Measurements from ENCODE around the gene NFATC2.
"Not testable (repeated sequence)": the region's sequence is repeated elsewhere in the genome, so short reads cannot be mapped to it uniquely, and the experiment has no call there.

The NFATC2 gene

DNA sequence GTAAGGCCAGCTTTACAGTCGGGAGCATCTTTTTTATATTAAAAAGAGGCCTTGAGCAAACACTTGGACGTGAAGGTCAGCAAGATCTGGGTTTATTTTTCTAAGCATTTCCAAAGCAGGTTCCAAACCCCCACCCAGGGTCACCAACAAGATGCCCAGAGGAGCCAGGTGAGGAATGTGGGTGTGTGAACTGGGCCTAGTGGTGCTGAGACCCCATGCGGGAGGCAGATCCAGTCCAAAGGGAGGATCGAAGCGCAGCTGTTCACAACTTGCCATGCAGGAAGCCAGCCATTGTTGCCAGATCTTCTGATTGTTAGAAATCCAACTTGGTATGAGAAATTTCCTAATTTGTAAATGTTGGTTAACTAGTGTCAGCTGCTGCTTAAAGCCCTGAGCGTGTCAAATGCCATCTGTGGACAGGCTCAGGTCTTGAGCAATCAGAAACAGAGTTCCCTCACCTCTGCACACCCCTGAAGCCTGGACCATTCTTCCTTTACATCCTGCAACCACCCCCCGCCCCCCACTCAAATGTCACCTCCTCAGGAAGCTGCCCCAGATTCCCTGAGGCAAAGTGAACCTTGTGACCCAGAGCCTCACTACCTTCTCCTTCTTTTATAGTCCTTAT lies 46.5 kb downstream of the NFATC2 start:
- DNase-seq (ENCODE audit: low spot score), result no peak
- FAIRE-seq, result no peak

DNA sequence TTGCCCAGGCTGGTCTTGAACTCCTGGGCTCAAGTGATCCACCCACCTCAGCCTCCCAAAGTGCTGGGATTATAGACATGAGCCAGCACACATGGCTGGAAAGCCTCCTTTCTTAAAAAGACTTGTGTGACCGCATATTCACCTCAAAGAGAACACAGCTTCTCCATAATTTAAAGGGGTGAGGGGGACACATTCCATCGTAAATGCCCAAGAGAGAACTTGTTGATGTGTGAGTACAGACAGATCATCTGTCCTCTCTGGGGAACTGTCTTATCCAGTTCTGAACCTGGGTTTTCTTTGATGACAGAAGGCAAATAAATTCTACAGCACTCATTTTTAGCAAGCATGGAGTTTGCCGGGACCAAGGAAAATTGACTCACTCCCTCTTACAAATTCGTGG lies 47.2 kb downstream of the NFATC2 start:
- no peak for FAIRE-seq
- DNase-seq (ENCODE audit: low spot score), result no peak

DNA sequence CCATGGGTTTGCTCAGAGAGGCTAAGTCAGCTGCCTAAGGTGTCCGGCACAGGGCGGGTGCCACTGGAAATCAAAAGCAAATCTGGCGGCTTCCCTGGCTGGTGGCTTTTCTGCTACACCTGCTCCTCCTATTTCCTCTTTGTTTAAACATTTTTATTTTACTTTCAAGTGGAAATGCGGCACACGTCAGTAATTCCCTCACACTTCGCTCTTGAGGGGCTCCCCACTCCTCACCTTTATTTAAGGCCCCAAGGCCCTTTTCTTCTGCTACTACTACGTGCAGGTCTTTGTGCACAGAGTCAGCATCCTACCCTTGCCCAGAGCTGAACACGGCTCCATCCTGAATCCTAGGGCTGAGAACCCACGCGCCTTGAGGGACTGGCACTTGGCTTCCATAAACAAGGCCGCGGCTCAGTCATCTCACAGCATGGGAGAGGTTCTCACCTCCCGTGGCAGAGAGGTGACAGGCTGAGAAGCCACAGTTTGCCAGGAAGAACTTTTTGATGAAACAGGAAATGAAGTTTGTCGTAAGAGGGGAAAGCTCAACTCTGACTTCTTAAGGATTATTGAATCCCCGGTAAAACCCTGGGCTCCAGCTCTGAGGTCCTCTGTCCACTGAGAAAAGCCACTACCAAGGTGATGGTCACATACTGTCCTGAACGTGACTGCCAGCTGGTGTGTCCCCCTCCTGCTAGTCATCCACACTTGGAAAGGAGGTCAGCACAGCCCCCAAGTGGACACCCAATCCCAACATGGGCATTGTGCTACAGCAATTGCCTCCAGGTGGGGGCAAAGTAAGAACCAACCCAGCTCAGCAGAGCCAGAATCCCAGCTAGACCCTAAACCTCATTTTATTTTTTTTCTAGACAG lies 48.0 kb downstream of the NFATC2 start:
- FAIRE-seq, result no peak

DNA sequence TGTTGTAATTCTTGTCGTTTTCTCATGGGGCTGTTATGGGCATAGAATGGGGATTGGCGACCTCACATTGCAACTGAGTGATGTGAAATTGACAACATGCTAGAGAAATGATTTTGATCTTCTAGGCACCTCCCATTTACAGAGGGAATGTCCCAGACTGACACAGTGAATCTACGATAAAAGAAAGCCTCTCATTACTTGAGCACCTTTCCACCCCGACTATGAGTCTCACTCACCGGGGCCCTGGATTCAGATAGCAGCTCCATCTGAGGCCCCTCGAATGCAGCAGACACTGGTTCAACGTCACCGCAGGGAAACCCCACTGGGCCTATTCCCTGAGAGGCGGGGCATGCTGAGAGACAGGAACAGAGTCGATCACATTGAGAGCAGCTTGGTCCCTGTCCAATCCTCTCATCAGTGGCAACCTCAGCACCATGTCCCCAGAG lies 49.1 kb downstream of the NFATC2 start:
- FAIRE-seq (no peak), DNase-seq (ENCODE audit: low spot score) (no peak)

More for the DNA sequence above, 48.0 kb downstream of the NFATC2 start:
- DNase-seq (ENCODE audit: low spot score), result no peak

DNA sequence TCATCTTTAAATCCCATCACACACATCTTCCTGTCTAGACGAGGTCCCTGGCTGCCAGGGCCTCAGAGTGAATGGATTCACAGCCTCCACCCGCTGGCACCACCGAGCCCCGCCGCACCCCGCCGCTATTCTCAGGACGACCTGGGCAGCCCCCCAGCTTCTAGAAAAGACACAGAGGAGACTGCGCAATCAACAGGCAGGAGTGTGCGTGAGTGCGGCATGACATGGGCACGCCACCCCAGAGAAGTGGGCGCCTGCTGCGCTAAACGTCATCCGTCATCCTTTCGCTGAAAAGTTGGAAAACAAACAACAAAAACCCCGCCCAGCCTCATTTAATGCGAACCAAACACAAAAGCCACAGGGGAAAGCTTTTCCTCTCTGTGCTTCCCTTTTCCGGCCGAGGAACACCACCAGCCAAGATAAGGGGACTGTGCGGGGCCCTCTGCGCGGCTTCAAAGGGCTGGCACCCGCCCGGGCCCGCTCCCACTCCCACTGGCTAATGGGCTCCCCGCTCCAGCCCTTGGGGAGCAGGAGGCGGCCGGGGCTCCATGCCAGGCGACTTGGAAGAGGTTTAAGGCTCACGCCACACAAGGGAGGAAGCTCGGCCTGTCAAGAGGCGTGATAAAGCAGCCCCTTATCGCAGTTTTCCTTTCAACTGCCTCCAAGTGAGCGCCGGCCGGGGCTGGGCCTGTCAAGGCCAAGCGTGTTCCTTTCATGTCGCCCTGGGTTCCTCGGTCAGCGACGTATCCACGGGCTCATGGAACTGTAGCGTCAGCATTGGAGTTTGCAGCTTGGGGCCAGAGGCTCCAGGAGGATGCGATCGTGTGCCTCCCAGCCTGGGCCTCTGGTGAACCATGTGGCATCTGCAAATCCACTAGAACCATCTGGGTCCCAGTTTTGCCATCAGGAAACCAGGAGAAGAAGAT lies 50.1 kb downstream of the NFATC2 start:
- no peak for FAIRE-seq
- no peak for DNase-seq (ENCODE audit: low spot score)

DNA sequence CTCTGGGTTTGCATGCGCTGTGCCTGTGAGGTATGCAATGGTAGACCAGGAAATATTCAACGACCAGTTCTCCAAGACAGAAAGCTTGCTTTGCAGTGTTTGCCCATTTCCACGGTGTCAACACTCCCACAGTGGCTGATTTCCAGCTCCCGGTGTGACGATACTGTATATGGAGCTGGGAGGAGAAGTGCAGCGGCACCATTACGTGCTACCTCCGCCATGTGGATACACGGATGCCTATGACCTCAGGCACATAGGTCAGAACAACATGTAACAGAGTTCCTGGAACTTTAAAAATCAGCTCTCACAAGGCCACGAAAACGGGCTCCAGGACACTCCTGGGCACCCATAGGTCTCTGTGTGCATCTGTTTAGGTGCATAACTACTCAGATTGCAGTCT lies 51.1 kb downstream of the NFATC2 start:
- FAIRE-seq (no peak), DNase-seq (ENCODE audit: low spot score) (no peak)

DNA sequence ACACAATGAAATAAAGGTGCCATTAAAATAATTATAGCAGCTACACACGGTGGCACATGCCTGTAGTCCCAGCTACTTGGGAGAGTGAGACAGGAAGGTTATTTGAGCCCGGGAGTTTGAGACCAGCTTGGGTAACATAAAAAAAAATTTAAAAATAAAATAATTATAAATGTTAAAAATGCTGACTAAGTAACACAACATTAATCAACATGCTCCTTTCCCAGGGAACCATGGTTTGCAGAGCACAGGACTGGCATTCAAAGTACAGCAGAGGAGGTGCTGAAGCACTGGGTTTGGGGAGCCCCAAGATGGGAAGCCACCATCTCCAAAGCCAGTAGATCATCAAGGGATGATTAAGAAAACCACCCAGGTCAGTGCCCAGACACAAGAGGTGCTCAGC lies 51.9 kb downstream of the NFATC2 start:
- DNase-seq (ENCODE audit: low spot score) (no peak), FAIRE-seq (no peak)

DNA sequence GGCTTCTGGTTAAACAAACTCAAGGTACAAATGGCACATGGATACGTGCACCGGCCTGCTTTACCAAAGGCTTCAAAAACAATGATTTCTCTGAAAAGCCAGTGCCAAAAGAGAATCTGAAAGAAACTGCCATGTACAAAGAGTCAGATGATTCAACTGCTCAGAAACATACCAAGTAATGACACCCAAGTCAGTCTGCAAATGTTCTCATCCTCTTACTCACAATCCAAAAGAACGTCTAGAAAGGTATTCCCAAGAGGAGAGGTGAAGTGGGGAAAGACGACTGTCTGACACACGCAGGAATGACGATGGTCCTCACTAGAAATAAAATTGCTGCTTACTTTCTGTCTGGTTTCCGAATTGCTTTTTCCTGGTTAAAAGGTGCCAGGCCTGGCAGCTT lies 52.9 kb downstream of the NFATC2 start:
- DNase-seq (ENCODE audit: low spot score) (no peak), FAIRE-seq (no peak)

DNA sequence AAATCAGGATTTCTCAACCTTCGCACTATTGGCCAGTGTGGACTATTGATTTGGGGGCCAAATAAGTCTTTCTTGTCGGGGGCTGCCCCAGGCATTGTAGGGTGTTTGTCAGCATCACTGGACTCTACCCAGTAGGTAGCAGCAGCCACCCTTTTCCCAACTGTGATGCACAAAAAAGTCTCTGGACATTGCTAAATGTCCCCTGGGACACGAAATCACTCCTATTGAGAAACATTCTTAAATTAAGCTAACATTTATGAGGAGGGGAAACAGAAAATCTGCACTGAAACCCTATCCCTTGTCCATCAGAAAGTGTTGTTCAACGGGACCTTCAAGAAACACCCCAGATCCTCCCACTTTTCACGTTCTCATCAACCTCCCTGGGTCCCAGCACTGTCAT lies 54.2 kb downstream of the NFATC2 start:
- no peak for FAIRE-seq
- no peak for DNase-seq (ENCODE audit: low spot score)

DNA sequence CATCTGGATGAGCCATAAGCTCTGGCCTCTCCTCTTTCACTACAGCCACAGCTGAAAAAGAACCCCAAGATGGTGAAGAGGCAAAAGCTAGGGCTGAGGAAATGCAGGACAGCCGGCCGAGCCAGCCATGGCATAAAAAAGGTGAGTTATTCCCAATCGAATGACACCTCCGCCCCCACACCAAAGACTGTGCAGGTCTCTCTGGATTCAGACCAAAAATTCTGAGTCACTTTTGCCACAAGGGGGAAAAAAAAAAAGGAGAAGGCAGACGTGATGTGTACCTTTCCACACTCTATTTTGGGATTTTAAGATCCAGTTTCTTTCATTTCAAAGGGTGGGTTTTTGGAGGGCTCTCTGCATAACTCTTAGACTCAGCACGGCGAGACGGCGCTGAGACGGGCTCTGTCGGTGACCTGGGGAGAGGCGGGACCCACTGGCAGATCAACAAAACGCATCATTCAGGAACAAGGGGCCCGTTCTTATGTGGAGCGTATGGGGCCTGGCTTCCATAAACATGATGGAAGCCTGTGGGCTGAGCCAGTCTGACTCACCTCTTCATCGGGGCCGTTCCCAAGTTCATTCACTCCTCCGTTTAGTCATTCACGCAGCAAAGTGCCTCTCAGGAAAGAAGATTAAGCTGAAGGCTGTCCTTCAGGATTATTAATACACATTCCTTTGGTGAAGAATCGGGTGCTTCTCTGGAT lies 54.8 kb downstream of the NFATC2 start:
- peak; percentile 92 for FAIRE-seq
- DNase-seq (ENCODE audit: low spot score), result peak; percentile 89

DNA sequence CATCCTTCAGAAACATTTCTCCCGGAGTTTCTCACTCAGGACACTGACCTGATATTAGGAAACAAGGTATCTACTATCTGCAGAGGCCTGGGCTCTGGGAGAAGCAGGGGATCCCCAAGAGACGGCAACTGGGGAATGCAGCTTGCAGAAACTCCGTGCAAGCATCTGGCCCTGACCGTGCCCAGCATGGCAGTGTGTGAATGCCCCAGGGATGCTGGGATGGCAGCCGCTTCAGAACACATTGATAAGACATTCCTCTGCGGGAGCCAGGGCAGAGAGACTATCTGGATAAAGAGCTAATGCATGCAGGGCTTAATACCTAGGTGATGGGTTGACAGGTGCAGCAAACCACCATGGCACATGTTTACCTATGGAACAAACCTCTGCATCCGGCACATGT lies 55.4 kb downstream of the NFATC2 start:
- no peak for DNase-seq (ENCODE audit: low spot score)
- no peak for FAIRE-seq

DNA sequence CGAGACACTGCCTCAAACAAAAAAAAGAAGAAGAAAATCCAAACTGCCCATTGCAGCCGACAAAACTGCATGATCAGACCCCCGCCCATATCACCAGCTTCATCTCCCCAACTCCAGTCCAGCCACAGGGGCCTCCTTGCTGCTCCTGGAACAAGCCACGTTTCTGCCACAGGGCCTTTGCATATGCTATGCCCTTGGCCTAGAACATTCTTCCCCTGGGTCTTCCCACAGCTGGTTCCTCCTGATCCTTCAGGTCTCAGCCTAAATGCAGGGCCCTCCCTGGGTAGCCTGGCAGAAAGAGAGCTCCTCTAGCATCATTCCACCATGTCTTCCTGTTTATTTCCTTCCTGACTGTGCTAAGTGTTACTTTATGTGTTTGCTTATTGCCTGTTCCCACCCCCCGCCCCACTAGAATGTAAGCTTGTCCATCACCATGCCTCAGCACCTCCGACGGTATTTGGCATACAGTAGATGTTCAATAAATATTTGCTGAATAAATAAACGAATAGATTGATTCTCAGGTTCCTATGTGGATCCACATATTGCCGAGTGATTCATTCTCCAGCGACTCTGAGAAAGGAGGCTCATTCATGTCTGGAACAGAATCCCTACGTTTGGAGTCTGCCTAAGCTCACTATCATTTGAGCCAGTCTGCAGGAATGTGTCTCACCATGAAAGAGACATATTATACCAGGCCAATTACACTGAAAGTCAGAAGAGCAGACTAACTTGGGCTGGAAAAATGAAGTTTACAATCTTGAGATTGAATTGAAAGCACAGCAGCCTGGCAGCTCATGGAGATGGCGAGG lies 56.1 kb downstream of the NFATC2 start:
- DNase-seq (ENCODE audit: low spot score) (no peak), FAIRE-seq (no peak)

DNA sequence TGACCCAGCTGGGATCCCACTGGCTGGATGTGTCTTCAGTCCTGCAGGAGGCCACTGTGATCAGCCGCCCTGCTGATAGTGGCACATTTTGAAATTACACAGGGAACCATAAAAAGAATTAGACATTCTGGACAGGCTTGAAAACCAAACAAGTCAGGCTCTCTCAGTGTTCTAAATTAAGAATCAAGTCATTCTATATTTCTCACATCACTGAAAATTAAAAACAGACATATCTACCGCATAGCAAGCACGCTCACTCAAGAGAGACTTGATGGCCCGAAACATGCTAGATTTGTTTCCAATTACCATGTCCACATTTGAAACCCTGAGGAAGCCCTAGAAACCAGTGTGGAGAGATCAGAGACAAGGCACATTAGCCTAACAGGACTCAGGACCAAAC lies 57.7 kb downstream of the NFATC2 start:
- FAIRE-seq (no peak), DNase-seq (ENCODE audit: low spot score) (no peak)

DNA sequence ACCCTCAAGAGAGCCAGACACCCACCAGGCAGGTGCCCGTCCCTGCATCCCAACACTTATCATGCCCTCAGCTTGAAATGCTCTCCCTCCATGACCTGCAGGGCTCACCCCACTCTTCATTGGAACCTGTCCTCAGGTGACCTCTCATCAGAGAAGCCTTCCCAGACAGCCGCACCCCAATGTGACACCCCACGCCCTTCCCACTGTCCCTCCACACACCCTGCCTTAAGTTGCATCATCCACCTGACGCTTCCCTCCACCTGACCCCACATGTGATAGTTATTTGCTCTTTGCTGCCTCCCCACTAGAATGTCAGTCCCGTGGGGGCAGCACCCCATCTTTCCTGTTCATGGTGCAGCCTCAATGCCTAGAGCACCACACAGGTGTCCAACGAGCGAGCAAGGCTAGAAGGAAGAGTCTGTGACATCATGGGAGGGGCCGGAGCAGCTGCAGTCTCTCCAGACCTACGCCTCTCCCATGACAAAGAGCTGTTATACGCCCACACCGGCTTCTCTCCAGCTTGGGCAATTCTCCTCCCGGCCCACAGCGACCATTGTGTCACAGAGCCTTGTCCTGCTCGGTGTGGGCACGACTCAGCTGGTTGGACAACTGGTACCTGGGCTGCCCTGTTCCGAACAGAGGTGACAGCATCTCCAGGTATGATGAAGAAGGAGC lies 58.2 kb downstream of the NFATC2 start:
- DNase-seq (ENCODE audit: low spot score), result no peak
- FAIRE-seq, result no peak

DNA sequence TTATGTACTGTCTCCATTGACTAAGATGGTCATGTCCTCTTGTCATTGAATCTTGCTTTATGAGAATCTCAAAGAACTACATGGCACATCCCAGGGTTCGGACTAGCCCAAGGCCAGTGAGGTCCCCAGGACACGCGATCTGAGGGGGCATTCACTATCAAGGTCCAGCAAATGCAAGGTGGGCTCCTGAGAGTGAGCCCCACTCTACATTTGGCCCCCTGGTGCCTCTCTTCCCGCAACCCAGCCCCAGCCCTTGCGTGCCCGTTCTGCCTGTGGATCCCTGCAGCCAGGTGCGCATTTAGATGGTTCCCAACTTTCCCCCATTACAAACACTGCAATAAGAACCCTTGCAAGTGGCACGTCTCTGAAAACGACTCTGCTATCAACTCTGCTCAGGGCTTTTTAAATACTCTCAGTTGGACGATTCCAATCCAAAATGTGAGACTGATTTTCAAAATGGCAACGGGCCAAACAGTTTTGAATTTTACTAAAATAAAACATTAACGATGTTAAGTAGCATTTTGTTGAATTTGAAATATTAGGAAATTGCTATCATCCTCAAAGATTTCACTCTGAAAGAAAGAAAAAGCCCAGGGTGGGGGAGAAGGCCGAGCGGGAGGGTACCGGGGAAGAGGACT lies 59.6 kb downstream of the NFATC2 start:
- FAIRE-seq, result no peak
- DNase-seq (ENCODE audit: low spot score), result no peak

DNA sequence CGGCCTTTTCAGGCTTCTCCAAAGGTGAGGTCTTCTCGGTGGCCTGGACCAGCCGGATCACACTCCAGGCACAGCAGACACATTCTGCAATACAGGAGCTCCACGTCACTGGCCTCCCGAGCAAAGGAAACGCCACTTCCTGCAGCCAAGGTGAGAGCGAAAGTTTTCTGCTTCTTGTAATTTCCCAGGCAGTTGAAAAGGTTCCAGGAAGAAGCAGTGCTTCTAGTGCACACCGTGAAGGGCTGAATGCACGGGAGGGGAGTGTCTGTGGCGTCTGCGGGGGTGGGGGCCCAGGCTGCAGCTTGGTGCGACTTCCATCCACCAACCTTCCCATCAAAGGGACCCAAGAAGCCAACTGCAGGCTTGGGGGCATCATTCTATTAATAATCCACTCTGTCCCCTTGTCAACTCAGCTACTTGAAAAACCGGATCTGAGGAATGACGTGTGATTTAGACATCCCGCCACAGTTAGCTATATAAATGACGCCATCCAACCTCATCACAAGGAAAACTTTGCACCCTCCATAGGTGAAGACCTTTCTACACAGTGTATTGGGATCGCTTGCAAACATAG lies 61.1 kb downstream of the NFATC2 start:
- FAIRE-seq (no peak), DNase-seq (ENCODE audit: low spot score) (no peak)

DNA sequence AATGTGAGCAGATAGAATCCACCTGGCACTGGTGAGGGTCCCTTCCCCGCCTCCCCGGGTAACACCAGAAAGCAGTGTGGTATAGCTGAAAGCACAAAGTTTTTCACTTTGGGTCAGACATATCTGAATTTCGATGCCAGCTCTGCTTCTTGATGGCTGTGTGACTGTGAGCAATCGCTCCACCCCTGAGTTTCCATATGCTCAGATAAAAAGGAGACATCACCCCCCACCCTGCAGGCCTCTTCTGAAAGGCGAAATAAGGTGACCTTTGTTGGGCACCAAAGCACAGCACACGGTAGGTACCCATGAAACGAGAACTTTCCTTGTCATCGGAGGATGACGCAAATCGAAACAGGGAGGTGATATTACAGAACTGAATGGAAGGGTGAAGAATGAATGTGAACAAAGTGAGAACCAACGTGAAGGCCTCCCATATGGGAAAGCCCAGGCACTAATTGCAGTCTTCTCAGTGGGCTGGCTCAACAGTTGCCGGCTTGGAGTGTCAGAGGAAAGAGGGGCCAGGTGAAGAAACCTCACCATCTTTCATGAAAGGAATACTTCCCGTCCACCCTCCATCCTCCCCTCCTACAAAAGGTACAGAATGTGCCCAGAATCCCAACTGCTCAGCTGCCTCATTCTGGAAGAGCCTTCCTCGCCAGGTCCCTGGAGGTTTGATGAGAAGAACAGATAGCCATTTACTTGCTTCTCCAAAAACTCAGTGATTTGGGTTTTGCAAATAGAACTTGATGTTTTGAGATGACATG lies 61.8 kb downstream of the NFATC2 start:
- no peak for FAIRE-seq
- DNase-seq (ENCODE audit: low spot score), result no peak

DNA sequence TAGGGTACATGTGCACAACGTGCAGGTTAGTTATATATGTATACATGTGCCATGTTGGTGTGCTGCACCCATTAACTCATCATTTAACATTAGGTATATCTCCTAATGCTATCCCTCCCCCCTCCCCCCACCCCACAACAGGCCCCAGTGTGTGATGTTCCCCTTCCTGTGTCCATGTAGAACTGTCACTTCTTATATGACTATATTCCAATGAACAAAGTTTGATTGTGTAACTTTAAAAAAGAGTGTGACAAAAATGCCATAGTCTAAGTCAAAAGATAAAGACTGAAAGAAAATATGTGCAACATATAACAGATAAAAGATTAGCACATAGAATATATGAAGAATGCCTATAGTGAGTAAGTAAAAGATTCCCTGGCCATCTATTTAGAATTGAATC lies 66.4 kb downstream of the NFATC2 start:
- DNase-seq (ENCODE audit: low spot score); FAIRE-seq: not testable (repeated sequence)

All from RCC 7860 (cell line).